GM19467 (cell line): ENCODE data around the gene CSRNP3.
A peak's percentile ranks its signal among the peaks of the same experiment; 100 is the strongest.

ENCODE experiments used
- ATAC-seq: cut with Tn5 transposase; IDR thresholded peaks from one replicate; pipeline ENCODE4 v1.9.1; 2021; ENCODE audit warnings: mild to moderate bottlenecking, moderate library complexity; ENCODE audit not compliant: unreplicated experiment

Gene CSRNP3

GRCh38 chr2:165536851-165537499 lies 67.5 kb downstream of the CSRNP3 start:
- no peak for ATAC-seq

- no peak for ATAC-seq
Observed at GRCh38 chr2:165539985-165540384, 70.5 kb downstream of the CSRNP3 start.

- peak; percentile 91 for ATAC-seq
Observed at GRCh38 chr2:165544897-165545296, 75.4 kb downstream of the CSRNP3 start.

DNA sequence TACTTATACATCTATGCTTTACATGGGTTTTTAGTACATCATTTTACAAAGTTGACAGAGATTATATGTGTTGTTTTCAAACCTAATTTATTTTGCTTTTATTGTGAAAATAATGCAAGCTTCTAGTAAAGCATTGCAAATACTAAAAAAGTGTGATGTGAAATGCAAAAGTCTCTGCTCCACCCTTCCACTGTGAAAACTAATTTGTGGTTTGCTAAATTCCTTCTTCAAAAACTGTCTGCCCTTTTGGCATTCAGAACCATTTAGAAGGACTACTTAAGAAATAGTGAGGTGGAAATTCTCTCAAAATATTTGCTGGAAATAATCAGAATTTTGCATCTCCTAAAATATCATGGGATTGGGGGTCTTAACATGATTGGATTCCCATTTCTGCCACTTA lies 78.4 kb downstream of the CSRNP3 start:
- ATAC-seq = no peak

DNA sequence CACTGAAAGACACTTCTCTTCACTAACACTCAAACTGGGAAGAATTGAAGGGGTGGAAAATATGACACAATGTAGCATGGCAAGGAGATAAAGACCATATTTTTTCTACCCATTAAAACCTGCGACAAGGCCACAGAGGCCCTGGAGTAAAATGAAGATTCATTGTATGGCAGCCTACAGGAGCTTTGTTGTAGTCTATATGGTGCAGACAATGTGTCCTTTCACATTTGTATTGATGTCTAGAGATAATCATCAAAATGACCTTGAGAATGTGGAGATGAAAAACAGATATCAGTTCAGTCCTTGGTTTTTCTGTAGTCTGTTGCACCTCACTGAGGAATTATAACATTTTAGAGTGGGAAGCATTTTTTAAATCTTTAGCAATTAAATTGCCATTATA lies 80.1 kb downstream of the CSRNP3 start:
- ATAC-seq = no peak

DNA sequence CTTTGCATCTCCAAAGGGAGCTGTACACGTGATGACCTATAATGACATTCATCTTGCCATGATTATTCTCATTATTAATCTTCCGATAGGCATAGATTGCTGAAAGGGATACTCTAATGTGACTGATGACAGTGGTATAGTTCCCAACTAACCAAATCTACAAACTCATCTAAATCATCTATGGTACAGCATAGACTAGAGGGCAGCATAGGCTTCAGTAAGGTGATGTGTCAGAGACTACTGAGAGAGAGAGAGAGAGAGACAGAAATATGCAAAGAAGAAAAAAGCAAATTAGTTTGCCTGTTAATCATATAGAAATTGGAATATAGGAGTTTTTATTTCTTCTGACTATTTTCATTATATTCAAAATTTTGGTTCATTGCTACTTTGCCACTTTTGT lies 89.3 kb downstream of the CSRNP3 start:
- ATAC-seq = no peak

DNA sequence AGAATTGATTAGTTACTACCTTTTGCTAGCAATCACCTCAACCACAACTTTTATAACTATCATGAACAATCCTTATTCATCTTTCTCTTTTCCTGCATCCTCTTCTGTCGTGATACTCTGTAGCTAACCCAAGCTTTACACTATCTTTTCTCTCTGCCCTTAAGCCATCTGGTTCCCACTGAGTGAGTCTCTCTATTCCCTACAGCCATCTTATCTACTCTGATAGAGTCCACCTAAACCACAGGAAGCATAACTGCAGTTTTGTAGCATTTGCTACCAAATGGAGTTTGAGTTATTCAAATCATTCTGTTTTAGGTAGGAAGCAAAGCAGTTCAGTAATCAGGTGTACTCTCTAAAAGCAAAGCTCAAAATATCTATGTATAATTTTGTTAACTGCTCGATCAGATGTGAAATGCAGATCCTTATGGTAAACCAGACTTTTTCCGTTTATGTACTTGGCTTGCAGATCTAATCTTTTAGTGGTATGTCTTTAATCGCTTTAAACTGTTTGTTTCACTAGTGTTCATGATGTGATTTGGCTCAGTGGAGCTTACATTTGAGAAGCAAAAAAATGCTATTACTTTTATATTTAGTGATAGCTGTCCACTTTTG lies 91.0 kb downstream of the CSRNP3 start:
- no peak for ATAC-seq

GRCh38 chr2:165561516-165561915 lies 92.0 kb downstream of the CSRNP3 start:
- no peak for ATAC-seq

DNA sequence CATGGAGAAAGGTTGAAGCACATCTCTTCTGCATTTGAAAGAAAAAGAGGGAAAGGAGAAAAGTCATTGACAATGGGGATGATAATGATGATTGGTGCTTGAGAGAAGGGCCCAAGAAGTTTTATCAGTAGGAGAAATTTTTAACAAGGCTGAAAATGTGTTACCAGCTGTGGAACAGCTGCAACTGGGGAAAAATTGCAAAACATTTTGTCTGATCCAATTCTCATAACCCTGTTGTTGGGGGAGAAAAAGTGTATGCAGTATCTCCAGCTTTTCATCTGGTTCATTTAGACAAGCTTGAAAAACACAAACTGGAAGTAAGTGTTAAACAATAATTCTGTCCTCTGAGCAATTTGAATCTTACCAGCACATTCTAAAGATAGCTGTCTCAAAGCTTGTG lies 92.7 kb downstream of the CSRNP3 start:
- ATAC-seq = no peak

DNA sequence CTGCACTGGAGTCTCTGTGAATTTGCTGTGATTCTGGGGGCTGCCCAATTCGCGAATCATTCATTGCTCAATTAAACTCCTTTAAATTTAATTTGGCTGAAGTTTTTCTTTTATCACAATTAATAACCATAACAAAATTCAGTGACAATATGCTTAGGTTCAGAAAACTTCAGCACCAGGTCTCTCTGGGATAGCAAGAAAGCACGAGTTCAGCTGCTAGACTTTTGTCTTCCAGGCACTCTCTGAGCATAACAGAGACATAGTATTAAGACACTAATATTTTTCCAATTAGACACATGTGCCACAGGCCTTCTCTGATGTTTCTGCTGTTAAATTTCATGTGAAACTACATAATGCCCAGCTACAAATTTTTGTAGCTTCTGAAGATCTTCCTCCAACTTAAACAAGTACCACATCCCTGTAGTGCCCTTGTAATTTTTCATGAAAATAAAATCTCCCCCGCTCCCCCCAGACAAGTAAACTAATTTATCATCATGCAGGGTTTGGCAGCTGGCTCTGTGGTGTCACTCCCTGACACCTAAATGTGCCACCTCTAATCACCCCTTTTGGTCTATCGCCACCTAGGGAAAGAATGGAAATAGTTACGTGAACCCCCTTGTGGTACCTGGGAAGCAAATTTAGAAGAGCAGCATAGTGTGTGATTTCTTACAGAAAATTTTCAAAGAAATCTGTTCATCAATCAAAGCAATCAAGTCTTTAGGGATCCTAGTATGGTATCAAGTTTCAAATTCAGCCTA lies 94.1 kb downstream of the CSRNP3 start:
- ATAC-seq = no peak

DNA sequence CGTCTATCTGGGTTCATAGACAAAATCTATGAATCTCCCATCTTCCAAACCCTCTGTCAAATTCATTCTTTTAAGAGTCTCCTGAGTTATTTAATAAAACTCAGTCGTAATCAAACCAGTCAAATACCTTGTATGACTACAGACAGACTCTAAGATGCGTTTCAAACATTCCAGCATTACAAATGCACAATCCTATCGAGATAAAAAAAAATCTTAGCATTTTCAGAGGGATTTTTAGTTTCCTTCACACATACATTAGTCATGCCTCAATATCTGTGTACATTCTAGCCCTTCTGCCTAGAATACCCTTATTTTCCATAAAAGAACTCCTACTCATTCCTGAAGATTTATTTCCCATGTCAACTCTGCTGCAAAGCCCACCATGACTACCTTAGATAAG lies 96.5 kb downstream of the CSRNP3 start:
- ATAC-seq = no peak

GRCh38 chr2:165567273-165567672 lies 97.8 kb downstream of the CSRNP3 start:
- no peak for ATAC-seq

GRCh38 chr2:165568361-165568760 lies 98.9 kb downstream of the CSRNP3 start:
- no peak for ATAC-seq

- ATAC-seq = no peak
Observed at GRCh38 chr2:165571477-165571876, 102.0 kb downstream of the CSRNP3 start.

DNA sequence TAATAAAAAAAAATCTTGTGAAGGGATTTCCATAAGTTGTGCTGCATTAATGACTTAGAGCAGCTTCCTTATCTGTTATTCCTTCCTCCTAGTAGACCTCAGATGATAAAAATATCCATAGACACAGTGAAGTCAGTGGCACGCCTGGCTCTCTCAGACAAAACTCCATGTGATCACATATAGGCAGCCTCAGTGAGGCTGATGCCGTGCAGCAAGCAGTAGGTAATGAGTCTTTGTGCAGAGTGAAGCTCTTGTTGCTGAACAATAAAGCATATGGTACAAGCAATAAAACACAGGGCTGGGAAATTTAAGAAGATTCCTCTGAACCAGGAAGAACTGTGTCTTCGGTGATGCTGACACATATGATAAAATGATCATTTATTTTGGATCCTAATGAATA lies 102.7 kb downstream of the CSRNP3 start:
- ATAC-seq = no peak

GRCh38 chr2:165573534-165574461 lies 104.3 kb downstream of the CSRNP3 start:
- ATAC-seq = no peak

DNA sequence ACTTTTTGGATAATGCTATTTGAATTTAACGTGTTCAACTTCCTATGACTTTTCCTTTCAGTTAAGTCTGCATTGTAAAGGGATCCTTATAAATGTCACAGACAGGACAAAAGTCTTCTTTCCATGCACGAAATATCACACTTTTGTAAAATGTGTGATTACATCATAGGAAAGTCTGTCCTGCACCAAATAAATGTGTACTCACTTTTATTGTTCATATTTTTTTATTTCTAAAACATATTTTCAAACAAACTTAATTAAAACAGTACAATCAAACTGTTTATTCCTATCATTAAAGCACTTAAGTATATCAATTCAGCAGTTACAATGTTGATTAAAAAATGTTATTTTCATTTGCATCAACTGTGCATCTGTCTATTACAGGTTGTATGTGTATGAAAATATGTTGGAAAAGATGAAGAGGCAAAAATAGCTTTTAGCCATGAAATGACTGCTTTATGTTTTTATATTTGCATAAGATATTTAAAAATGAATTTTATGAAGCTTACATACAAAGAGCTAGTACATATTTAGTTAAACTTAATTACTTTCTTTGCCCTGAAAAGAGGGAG lies 105.6 kb downstream of the CSRNP3 start:
- no peak for ATAC-seq

- ATAC-seq = no peak
Observed at GRCh38 chr2:165576409-165577154, 107.1 kb downstream of the CSRNP3 start.

DNA sequence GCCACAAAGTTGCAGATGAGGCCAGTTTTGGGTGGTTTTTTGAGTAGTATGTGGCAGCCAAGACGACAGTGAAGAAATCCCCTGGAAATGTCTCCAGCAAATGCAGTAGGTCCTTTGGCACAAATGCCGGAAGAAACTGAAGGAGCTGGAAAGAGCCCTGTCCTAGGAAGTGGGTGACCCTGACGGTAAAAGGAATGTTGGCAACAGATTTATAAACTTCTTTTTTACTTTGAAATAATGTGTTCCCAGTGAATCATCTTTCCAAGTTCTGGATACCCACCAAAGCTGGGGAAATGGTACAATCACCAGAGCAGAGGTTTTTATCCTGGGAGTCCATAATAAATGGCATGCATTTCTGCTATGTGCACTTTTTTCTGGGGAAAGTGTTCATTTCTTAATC lies 112.9 kb downstream of the CSRNP3 start:
- ATAC-seq = no peak

GRCh38 chr2:165582863-165583506 lies 113.5 kb downstream of the CSRNP3 start:
- no peak for ATAC-seq
